D341Med (cell line): ENCODE data around the gene POU6F2.

Source experiments
- DNase-seq: peaks from one replicate; pipeline ENCODE4 v3.0.0; 2012; ENCODE audit warnings: low spot score

Gene POU6F2

GRCh38 chr7:39405581-39405980 is 427.9 kb downstream of the POU6F2 start:
- no peak for DNase-seq

GRCh38 chr7:39406467-39406866 is 428.8 kb downstream of the POU6F2 start:
- no peak for DNase-seq

- no peak for DNase-seq
These were observed 429.4 kb downstream of the POU6F2 start for GRCh38 chr7:39407137-39407536.

GRCh38 chr7:39407723-39408122 is 430.0 kb downstream of the POU6F2 start:
- no peak for DNase-seq

- DNase-seq, result no peak
These were observed 431.2 kb downstream of the POU6F2 start for GRCh38 chr7:39408906-39409305.

- DNase-seq, result no peak
These were observed 432.9 kb downstream of the POU6F2 start for GRCh38 chr7:39410582-39410981.

GRCh38 chr7:39413636-39414223 is 436.0 kb downstream of the POU6F2 start:
- no peak for DNase-seq

GRCh38 chr7:39414224-39415035 is 436.7 kb downstream of the POU6F2 start:
- DNase-seq, result peak; percentile 55

GRCh38 chr7:39415091-39415787 is 437.5 kb downstream of the POU6F2 start:
- no peak for DNase-seq

GRCh38 chr7:39416866-39417265 is 439.2 kb downstream of the POU6F2 start:
- DNase-seq, result no peak

- DNase-seq, result no peak
These were observed 439.9 kb downstream of the POU6F2 start for GRCh38 chr7:39417642-39418041.

GRCh38 chr7:39421251-39421650 is 443.5 kb downstream of the POU6F2 start:
- DNase-seq, result no peak

GRCh38 chr7:39421661-39422060 is 444.0 kb downstream of the POU6F2 start:
- no peak for DNase-seq

GRCh38 chr7:39428221-39428620 is 450.5 kb downstream of the POU6F2 start:
- no peak for DNase-seq

GRCh38 chr7:39429421-39429820 is 451.7 kb downstream of the POU6F2 start:
- no peak for DNase-seq

- no peak for DNase-seq
These were observed 452.7 kb downstream of the POU6F2 start for GRCh38 chr7:39430441-39430840.

- no peak for DNase-seq
These were observed 453.4 kb downstream of the POU6F2 start for GRCh38 chr7:39430909-39431641.

GRCh38 chr7:39432368-39432767 is 454.7 kb downstream of the POU6F2 start:
- DNase-seq, result no peak

GRCh38 chr7:39432807-39433416 is 455.2 kb downstream of the POU6F2 start:
- DNase-seq, result no peak

- no peak for DNase-seq
These were observed 455.8 kb downstream of the POU6F2 start for GRCh38 chr7:39433550-39433949.

- DNase-seq, result no peak
These were observed 456.3 kb downstream of the POU6F2 start for GRCh38 chr7:39434012-39434411.

GRCh38 chr7:39446546-39446945 is 468.8 kb downstream of the POU6F2 start:
- DNase-seq, result no peak
